ENCODE data around the gene OSBPL8. TPM values are rescaled to one million over a fixed set of nuclear protein-coding genes. Genes with fewer than 3 reads are reported as not detected.

OSBPL8 gene
- total and polyA plus RNA-seq, 2 of the 8 experiments (the other 6 are each of a cell fraction or from before 2014, with no cell fraction given), result 10.9 to 81.1 TPM

GRCh38 chr12:76424941-76425340, 134.6 kb downstream of the OSBPL8 start (continued):
- TF ChIP-seq HDAC2 (IDR thresholded peaks at IDR 0.05; ENCODE audit: borderline replicate concordance in 1 of 2, low read depth in 2 of 2, low read length in 2 of 2), result no peak
- no peak for TF ChIP-seq CHD1 (IDR thresholded peaks at IDR 0.05; ENCODE audit: low read depth, low read length)

Data from H1 (cell line).